ENCODE results near the gene RAET1G. TPM values are rescaled to one million over a fixed set of nuclear protein-coding genes. Genes with fewer than 3 reads are reported as not detected.

RAET1G gene
- total RNA-seq, 2 donors from 2014 or later, result not detected

DNA sequence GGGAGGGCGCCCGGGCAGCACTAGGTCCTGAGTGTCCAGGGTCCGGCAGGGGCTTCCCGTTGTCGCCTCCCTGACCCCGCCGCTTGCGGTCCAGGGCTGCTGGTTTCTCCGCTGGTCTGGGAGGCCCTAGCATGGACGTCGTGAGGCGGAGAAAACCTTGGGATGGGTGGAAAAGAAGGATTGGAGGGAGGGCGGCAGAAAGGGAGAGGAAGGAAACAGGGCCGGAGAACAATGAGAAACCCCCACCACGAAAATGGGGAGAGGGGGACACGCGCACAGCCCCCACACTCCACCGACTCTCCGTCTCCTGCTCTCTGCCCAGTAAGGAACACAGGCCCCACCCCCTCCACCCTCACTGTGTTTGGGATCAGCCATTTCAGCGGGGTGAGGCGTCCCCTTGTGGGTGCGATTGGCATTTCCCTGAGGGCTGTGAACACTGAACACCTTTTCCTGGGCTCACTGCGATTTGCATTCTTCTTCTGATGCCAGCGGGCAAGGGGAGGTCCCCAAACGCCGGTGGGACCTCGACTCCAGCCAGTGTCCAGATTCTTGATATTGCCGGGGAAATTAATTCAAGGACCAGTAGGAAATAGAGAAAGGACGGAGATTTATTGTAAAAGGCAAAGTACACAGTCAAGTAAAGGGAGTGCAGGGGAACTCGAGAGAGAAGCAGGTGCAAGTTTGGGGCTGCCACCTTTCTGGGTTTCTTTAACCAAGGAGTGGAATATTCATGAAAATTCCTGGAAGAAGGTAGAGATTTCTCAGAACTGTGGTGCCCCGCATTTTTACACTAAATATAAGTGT is 3.3 kb upstream of the RAET1G start:
- H3K27me3 ChIP-seq (ENCODE audit: control insufficient read depth, insufficient read depth, low read length, poor library complexity, severe bottlenecking), result peaks cover 92% of the 10 kb centered on the region
- TF ChIP-seq, protein P1, sequence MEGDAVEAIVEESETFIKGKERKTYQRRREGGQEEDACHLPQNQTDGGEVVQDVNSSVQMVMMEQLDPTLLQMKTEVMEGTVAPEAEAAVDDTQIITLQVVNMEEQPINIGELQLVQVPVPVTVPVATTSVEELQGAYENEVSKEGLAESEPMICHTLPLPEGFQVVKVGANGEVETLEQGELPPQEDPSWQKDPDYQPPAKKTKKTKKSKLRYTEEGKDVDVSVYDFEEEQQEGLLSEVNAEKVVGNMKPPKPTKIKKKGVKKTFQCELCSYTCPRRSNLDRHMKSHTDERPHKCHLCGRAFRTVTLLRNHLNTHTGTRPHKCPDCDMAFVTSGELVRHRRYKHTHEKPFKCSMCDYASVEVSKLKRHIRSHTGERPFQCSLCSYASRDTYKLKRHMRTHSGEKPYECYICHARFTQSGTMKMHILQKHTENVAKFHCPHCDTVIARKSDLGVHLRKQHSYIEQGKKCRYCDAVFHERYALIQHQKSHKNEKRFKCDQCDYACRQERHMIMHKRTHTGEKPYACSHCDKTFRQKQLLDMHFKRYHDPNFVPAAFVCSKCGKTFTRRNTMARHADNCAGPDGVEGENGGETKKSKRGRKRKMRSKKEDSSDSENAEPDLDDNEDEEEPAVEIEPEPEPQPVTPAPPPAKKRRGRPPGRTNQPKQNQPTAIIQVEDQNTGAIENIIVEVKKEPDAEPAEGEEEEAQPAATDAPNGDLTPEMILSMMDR (conservative IDR thresholded peaks at IDR 0.05), result peak; percentile 85

DNA sequence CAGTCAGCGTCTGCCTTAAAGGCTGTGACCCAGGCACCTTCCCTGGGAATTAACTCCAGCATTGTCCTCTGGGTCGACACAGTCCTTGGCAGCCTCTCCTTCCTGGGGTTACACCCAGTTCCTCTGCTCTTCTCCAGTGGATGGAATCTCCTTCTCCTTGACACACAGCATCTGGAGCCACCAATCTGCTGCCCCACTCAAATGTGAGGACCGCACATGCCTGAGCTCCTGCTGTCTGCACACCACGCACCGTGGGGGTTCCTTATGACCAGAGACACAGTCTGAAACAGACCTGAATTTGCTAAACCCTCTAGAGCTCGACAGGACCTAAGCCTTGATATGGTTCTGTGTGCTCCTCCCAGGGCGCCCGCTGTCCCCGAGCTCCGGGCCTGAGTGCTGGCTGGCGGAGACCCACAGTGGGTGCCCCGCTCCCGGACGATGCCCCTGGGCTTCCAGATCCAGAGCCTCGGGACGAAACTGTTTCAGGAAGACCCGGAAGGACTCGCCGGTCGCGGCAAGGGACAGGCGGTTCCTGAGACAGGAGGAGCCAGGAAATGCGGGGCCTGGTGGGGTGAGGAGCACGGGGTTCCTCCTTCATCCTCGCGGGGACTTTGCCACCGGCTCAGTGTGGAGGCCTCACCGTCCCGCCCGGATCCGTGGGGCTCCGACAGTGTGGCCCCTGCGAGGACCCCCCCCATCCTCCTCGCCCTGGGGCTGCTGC is 2.5 kb upstream of the RAET1G start:
- no peaks in the 10 kb centered on the region for H3K9me3 ChIP-seq (ENCODE audit: control insufficient read depth, low read length)
- WGBS, 2 experiments (ENCODE audit: insufficient coverage in 1 of 2, insufficient read length in 1 of 2), result 11 to 14% methylated on average over 20 to 34 of the region's 34 CpGs
- no peaks in the 10 kb centered on the region for H3K36me3 ChIP-seq (ENCODE audit: control insufficient read depth, insufficient read depth, low read length)
- DNase-seq, result peak; percentile 58
- no peaks in the 10 kb centered on the region for H3K4me1 ChIP-seq (ENCODE audit: control insufficient read depth, insufficient read depth, low read length)
- Mint-ChIP-seq H3K27me3 (ENCODE audit: insufficient read depth) (peaks cover 90% of the 10 kb centered on the region), H3K36me3 (ENCODE audit: low read depth) (no peaks in the 10 kb centered on the region), H3K9me3 (peaks cover 6% of the 10 kb centered on the region), H3K4me3 (peak overlapping the region; percentile 57), H3K27ac (no peak overlapping the region), H3K4me1 (peaks cover 3% of the 10 kb centered on the region)
- TF ChIP-seq, protein P1 (conservative IDR thresholded peaks at IDR 0.05), result no peak
- no peak overlapping the region for H3K27ac ChIP-seq (ENCODE audit: low read depth, low read length)
- no peak overlapping the region for H3K9ac ChIP-seq (ENCODE audit: extremely low read depth, low read length, poor library complexity, severe bottlenecking)
- H3K27me3 ChIP-seq (ENCODE audit: control insufficient read depth, insufficient read depth, low read length, poor library complexity, severe bottlenecking), result peaks cover 92% of the 10 kb centered on the region
- peak overlapping the region; percentile 78 for H3K4me3 ChIP-seq (ENCODE audit: low read length)

More for the DNA sequence above, 3.3 kb upstream of the RAET1G start:
- Mint-ChIP-seq H3K9me3 (peaks cover 6% of the 10 kb centered on the region), H3K27me3 (ENCODE audit: insufficient read depth) (peaks cover 90% of the 10 kb centered on the region), H3K27ac (no peak overlapping the region), H3K4me3 (peak overlapping the region; percentile 57), H3K36me3 (ENCODE audit: low read depth) (no peaks in the 10 kb centered on the region), H3K4me1 (peaks cover 3% of the 10 kb centered on the region)
- Histone ChIP-seq H3K9me3 (ENCODE audit: control insufficient read depth, low read length) (no peaks in the 10 kb centered on the region), H3K9ac (ENCODE audit: extremely low read depth, low read length, poor library complexity, severe bottlenecking) (no peak overlapping the region), H3K4me1 (ENCODE audit: control insufficient read depth, insufficient read depth, low read length) (no peaks in the 10 kb centered on the region), H3K36me3 (ENCODE audit: control insufficient read depth, insufficient read depth, low read length) (no peaks in the 10 kb centered on the region), H3K27ac (ENCODE audit: low read depth, low read length) (no peak overlapping the region), H3K4me3 (ENCODE audit: low read length) (peak overlapping the region; percentile 78)
- DNase-seq, result peak; percentile 97
- 5 to 9% methylated on average over 21 to 31 of the region's 31 CpGs for WGBS, 2 experiments (ENCODE audit: insufficient coverage in 1 of 2, insufficient read length in 1 of 2)

DNA sequence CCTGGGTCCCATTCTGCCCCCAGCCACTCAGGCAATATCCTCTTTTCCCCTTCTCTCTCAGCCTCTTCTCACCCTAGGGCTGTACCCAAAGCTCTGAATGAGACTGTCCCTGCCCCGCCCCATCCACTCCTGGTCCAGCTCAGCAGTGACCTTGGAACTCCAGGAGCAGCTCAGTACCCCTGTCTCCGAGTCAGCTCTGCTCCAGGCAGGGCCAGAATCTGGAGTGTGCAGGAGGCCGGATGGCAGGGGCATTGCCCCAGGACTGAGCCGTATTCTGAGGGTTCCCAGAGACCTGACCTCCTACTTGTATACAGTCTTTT is 2.0 kb upstream of the RAET1G start:
- Mint-ChIP-seq H3K36me3 (ENCODE audit: low read depth) (no peaks in the 10 kb centered on the region), H3K27me3 (ENCODE audit: insufficient read depth) (peaks cover 90% of the 10 kb centered on the region), H3K4me3 (peak overlapping the region; percentile 57), H3K27ac (no peak overlapping the region), H3K4me1 (peaks cover 3% of the 10 kb centered on the region), H3K9me3 (peaks cover 6% of the 10 kb centered on the region)
- no peak for DNase-seq
- Histone ChIP-seq H3K27ac (ENCODE audit: low read depth, low read length) (no peak overlapping the region), H3K36me3 (ENCODE audit: control insufficient read depth, insufficient read depth, low read length) (no peaks in the 10 kb centered on the region), H3K4me3 (ENCODE audit: low read length) (no peak overlapping the region), H3K9me3 (ENCODE audit: control insufficient read depth, low read length) (no peaks in the 10 kb centered on the region), H3K27me3 (ENCODE audit: control insufficient read depth, insufficient read depth, low read length, poor library complexity, severe bottlenecking) (peaks cover 92% of the 10 kb centered on the region), H3K9ac (ENCODE audit: extremely low read depth, low read length, poor library complexity, severe bottlenecking) (no peak overlapping the region), H3K4me1 (ENCODE audit: control insufficient read depth, insufficient read depth, low read length) (no peaks in the 10 kb centered on the region)
- 76 to 95% methylated on average over 4 of the region's 4 CpGs for WGBS, 2 experiments (ENCODE audit: insufficient coverage in 1 of 2, insufficient read length in 1 of 2)
- TF ChIP-seq, protein P1 (conservative IDR thresholded peaks at IDR 0.05), result no peak
